Colonic mucosa (tissue), 4 donors: ENCODE measurements around the gene SEMA3E. TPM values are rescaled to one million over a fixed set of nuclear protein-coding genes. Genes with fewer than 3 reads are reported as not detected.

Experiments
- DNase-seq: peaks from one replicate; pipeline ENCODE4 v3.0.0-alpha.2; 2020
- H3K27ac ChIP-seq: fragments of 200-600 bp; one replicate; pipeline ENCODE4 v1.8.0; 2021
- H3K27me3 ChIP-seq: fragments of 200-600 bp; one replicate; pipeline ENCODE4 v1.8.0; 2021
- H3K36me3 ChIP-seq: fragments of 200-600 bp; one replicate; pipeline ENCODE4 v1.8.0; 2021
- H3K4me1 ChIP-seq: fragments of 200-600 bp; one replicate; pipeline ENCODE4 v1.8.0; 2021; ENCODE audit warnings: mild to moderate bottlenecking
- H3K4me3 ChIP-seq: fragments of 200-600 bp; one replicate; pipeline ENCODE4 v1.8.0; 2021
- H3K9ac ChIP-seq, 2 donors: one replicate each; pipeline ENCODE4 v1.7.0; 2013; ENCODE audit warnings: control low read depth in 2 of 2, low read depth in 2 of 2, low read length in 2 of 2
- H3K9me3 ChIP-seq: fragments of 200-600 bp; one replicate; pipeline ENCODE4 v1.8.0; 2021
- CTCF ChIP-seq: fragments of 200-600 bp; IDR thresholded peaks from one replicate; pipeline ENCODE4 v1.8.0; 2022; ENCODE audit warnings: antibody characterized with exemption, mild to moderate bottlenecking
- intact Hi-C: fragments of 100-400 bp; cut with DNase I; formaldehyde crosslinking; loops from one replicate; pipeline ENCODE4 v1.14.1; 2022
- total RNA-seq, 2 donors: library from RNA; stranded (reverse); fragmentation: NEBNext Ultra II Directional in 1 of 2; extraction: Animal tissue kit (Norgen Biotek cat#: 25700) in 1 of 2; gene quantifications; one replicate each; pipeline ENCODE4 v1.2.1, GENCODE V29; 2021
- donor health status: healthy.
- donor health status: DM: no; HTN: no; CAD: no.
- donor health status: DM: no; HTN: no; CAD: no.

The SEMA3E gene
- total RNA-seq, 2 donors from 2014 or later = 1.2 to 2.3 TPM

- no peak for DNase-seq
- Histone ChIP-seq H3K9ac (no peak overlapping the region), H3K4me1 (no peaks in the 10 kb centered on the region), H3K36me3 (no peaks in the 10 kb centered on the region), H3K27me3 (no peaks in the 10 kb centered on the region), H3K9me3 (no peaks in the 10 kb centered on the region), H3K4me3 (no peak overlapping the region), H3K27ac (no peak overlapping the region)
- intact Hi-C loops = no loop called here
- TF ChIP-seq CTCF = no peak
Measured at GRCh38 chr7:83603649-83604048, 45.3 kb downstream of the SEMA3E start.

- Histone ChIP-seq H3K9me3 (no peaks in the 10 kb centered on the region), H3K27ac (no peak overlapping the region), H3K4me1 (no peaks in the 10 kb centered on the region), H3K9ac (no peak overlapping the region), H3K4me3 (no peak overlapping the region), H3K27me3 (no peaks in the 10 kb centered on the region), H3K36me3 (no peaks in the 10 kb centered on the region)
- TF ChIP-seq CTCF = no peak
- intact Hi-C loops = no loop called here
- no peak for DNase-seq
Measured at GRCh38 chr7:83599131-83599530, 49.8 kb downstream of the SEMA3E start.

- DNase-seq = no peak
- H3K9ac ChIP-seq = no peak overlapping the region
Measured at GRCh38 chr7:83593921-83594475, 54.9 kb downstream of the SEMA3E start.

DNA sequence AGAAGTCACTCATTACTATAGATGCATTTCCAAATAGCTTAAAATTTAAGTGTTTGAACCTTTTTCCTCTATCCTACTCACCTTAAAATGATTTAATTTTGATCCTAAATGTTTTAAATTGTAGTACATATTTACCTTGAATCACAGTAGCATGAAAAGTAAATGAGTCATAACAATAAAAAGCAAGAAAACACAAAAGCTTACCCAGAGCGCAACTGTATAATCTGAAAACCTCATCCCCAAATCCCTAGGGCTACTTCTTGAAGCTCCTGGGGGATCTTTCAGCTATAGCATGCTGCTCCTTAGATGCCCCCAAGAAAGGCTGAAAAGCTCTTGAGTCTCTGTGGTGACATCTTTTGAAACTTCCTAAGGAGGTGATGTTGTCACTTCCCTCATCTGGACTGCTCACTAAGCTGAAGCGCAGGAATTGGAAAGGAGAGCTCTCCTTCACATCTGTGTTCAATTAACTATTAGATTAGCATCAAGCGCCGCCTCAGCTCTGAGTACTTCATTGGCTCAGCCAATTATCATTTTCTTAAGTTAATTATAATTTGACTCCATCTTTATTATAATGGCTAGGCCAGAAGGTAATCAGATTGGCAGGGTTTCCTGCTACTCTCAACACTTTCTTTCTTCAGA lies 60.2 kb downstream of the SEMA3E start:
- intact Hi-C loops = no loop called here
- H3K4me3 ChIP-seq = no peak overlapping the region
- H3K4me1 ChIP-seq = no peaks in the 10 kb centered on the region
- no peaks in the 10 kb centered on the region for H3K27me3 ChIP-seq
- DNase-seq = no peak
- H3K27ac ChIP-seq = no peak overlapping the region
- no peaks in the 10 kb centered on the region for H3K36me3 ChIP-seq
- no peak for TF ChIP-seq CTCF
- no peak overlapping the region for H3K9ac ChIP-seq
- no peaks in the 10 kb centered on the region for H3K9me3 ChIP-seq

More at GRCh38 chr7:83593921-83594475, 54.9 kb downstream of the SEMA3E start:
- Histone ChIP-seq H3K27ac (no peak overlapping the region), H3K27me3 (no peaks in the 10 kb centered on the region), H3K36me3 (no peaks in the 10 kb centered on the region), H3K4me1 (no peaks in the 10 kb centered on the region), H3K4me3 (no peak overlapping the region), H3K9me3 (no peaks in the 10 kb centered on the region)
- no peak for TF ChIP-seq CTCF
- intact Hi-C loops = no loop called here

GRCh38 chr7:83586281-83586680 lies 62.7 kb downstream of the SEMA3E start:
- intact Hi-C loops = no loop called here
- TF ChIP-seq CTCF = no peak

More at GRCh38 chr7:83586281-83586680, 62.7 kb downstream of the SEMA3E start:
- Histone ChIP-seq H3K27me3 (no peaks in the 10 kb centered on the region), H3K9me3 (no peaks in the 10 kb centered on the region), H3K27ac (no peak overlapping the region), H3K36me3 (no peaks in the 10 kb centered on the region), H3K4me1 (no peaks in the 10 kb centered on the region), H3K4me3 (no peak overlapping the region), H3K9ac (no peak overlapping the region)
- no peak for DNase-seq
